Uterus (tissue), 2 donors: ENCODE measurements around the gene SPAG7.

Experiments used
- CTCF ChIP-seq, 4 experiments: fragments of 200-600 bp in 2 of 4; fragments of 450-650 bp in 2 of 4; sonication (generic) in 2 of 4; IDR thresholded peaks; one replicate each; pipeline ENCODE4 v1.5.1; 2016 to 2019; ENCODE audit warnings: antibody characterized with exemption in 4 of 4, mild to moderate bottlenecking in 2 of 4, moderate library complexity in 1 of 4
- POLR2A ChIP-seq, 2 donors: fragments of 450-650 bp; IDR thresholded peaks; one replicate each; pipeline ENCODE4 v1.6.1; 2016; ENCODE audit warnings: antibody characterized with exemption in 2 of 2, mild to moderate bottlenecking in 1 of 2, moderate library complexity in 1 of 2

GRCh38 chr17:4945944-4946280 is 21.7 kb downstream of the SPAG7 start:
- no peak for TF ChIP-seq POLR2A (IDR thresholded peaks at IDR 0.05)
- no peak for TF ChIP-seq CTCF (IDR thresholded peaks at IDR 0.05)
